Measurements from ENCODE around the gene BNC2.
A peak's percentile ranks its signal among the peaks of the same experiment; 100 is the strongest.

The BNC2 gene

DNA sequence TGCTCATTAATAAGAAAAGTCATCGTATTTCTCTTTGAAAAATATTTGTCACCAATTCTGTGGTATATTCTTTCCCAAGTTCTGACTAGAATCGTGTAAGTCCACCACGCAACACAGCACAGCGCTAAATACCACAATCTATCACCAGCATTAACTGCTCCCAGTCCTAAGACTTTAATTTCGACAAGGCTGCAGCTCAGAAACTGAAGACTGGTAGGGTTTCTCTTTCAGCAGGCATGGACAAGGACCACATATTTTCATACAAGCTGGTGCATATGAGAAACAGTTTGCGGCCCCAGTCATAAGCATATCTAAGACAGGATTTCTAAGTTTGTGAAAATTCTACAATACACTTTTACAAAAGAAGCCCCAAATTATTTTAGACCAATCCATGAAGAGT is 24.1 kb downstream of the BNC2 start:
- DNase-seq (ENCODE audit: low read depth): no peak
- TF ChIP-seq, protein P1, sequence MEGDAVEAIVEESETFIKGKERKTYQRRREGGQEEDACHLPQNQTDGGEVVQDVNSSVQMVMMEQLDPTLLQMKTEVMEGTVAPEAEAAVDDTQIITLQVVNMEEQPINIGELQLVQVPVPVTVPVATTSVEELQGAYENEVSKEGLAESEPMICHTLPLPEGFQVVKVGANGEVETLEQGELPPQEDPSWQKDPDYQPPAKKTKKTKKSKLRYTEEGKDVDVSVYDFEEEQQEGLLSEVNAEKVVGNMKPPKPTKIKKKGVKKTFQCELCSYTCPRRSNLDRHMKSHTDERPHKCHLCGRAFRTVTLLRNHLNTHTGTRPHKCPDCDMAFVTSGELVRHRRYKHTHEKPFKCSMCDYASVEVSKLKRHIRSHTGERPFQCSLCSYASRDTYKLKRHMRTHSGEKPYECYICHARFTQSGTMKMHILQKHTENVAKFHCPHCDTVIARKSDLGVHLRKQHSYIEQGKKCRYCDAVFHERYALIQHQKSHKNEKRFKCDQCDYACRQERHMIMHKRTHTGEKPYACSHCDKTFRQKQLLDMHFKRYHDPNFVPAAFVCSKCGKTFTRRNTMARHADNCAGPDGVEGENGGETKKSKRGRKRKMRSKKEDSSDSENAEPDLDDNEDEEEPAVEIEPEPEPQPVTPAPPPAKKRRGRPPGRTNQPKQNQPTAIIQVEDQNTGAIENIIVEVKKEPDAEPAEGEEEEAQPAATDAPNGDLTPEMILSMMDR (IDR thresholded peaks at IDR 0.05; ENCODE audit: low read depth, low read length, missing control alignments): no peak
- in situ Hi-C loops (cut with HindIII; ENCODE audit: low sequenced_read_pairs): no loop called here
- no peak overlapping the region for H3K4me3 ChIP-seq (ENCODE audit: low read depth, low read length)

- H3K4me3 ChIP-seq (ENCODE audit: low read depth, low read length): no peak overlapping the region
- TF ChIP-seq, protein P1 (IDR thresholded peaks at IDR 0.05; ENCODE audit: low read depth, low read length, missing control alignments): no peak
- in situ Hi-C loops (cut with HindIII; ENCODE audit: low sequenced_read_pairs): no loop called here
- no peak for DNase-seq (ENCODE audit: low read depth)
These were observed 35.7 kb downstream of the BNC2 start for GRCh38 chr9:16834817-16835216.

- no peak for DNase-seq (ENCODE audit: low read depth)
- no peak overlapping the region for H3K4me3 ChIP-seq (ENCODE audit: low read depth, low read length)
- TF ChIP-seq, protein P1 (IDR thresholded peaks at IDR 0.05; ENCODE audit: low read depth, low read length, missing control alignments): no peak
- in situ Hi-C loops (cut with HindIII; ENCODE audit: low sequenced_read_pairs): no loop called here
These were observed 37.1 kb downstream of the BNC2 start for GRCh38 chr9:16833296-16833835.

DNA sequence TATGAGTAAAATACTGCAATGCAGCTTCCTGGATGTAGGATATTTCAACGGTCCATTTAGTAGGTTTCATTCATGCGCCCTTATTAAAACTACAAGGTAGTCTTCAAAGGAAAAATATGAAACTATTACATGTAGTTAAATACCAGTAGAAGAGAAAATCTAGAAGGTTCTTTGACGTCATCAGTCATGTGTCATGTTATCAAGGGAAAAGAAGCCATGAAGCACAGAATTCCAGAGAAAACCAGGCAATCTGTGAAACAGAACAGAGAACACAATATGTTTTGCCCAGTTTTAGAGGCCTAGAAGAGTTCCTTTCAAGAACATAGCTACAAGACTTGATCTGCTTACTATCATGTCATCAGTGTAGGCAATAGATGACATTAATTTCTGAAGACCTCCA is 38.4 kb downstream of the BNC2 start:
- in situ Hi-C loops (cut with HindIII; ENCODE audit: low sequenced_read_pairs): no loop called here
- TF ChIP-seq, protein P1 (IDR thresholded peaks at IDR 0.05; ENCODE audit: low read depth, low read length, missing control alignments): no peak
- H3K4me3 ChIP-seq (ENCODE audit: low read depth, low read length): no peak overlapping the region
- DNase-seq (ENCODE audit: low read depth): no peak

DNA sequence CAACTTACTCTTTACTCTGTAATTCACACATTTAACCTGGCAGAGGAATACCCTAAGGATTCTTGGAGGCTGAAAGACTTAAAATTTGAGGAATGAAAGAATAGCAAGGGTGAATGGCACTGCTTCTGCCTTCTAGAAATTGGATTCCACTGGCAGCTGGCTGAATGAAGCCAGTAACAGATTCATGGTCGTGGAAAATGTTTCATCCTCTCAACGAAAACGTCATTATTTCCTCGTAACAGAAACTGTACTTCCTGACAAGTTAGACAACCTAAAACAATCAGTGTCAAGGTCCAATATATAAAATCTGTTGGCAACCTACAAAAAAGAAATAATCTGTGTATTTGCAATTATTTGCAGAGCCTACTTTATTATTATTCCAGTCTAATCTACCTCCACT is 39.7 kb downstream of the BNC2 start:
- in situ Hi-C loops (cut with HindIII; ENCODE audit: low sequenced_read_pairs): no loop called here
- no peak overlapping the region for H3K4me3 ChIP-seq (ENCODE audit: low read depth, low read length)
- DNase-seq (ENCODE audit: low read depth): no peak
- TF ChIP-seq, protein P1 (IDR thresholded peaks at IDR 0.05; ENCODE audit: low read depth, low read length, missing control alignments): no peak

DNA sequence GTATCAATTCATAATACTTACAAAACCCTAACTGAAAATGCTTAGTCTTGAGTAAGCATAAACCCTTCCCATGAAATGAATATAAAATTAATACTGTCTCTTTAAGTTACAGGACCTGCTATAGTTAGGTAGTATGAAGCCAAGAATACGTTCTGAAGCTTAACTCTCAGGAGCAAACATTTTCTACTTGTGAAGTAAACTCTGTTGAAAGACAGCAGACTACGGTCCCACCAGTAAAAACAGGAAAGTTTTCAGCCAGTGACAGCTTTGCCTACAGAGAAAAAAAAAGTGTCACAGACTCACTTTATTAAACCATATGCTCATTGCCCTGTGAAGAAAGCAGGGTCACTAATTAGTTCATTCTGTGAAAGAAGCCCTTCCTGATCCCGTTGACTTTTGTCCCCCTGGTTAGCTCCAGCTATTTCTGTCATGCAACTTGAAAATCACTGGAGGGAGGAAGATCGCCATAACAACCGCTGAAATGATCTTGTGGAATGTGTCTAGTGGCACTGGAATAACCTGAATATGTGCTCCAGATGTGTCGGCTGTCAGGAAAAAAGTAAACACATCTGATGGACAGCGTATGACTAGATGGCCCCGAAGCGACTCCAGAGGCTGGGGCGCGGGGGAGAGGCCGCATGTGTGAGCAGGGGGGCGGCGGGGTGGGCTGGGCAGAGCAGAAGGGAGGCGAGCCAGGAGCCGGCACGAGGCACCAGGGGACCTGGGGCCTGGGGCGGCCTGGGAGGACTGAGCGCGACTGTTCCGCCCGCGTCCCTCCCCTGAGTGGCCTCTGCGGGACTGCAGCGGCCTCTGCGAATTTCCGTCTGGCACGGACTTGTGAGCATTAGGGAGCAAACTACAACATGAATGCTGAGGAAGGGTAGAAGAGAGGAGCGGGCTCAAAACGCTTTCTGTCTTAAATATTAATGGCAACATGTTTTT is 41.9 kb downstream of the BNC2 start:
- H3K4me3 ChIP-seq (ENCODE audit: low read depth, low read length): peak overlapping the region; percentile 16
- no peak for DNase-seq (ENCODE audit: low read depth)
- TF ChIP-seq, protein P1 (IDR thresholded peaks at IDR 0.05; ENCODE audit: low read depth, low read length, missing control alignments): no peak
- in situ Hi-C loops (cut with HindIII; ENCODE audit: low sequenced_read_pairs): no loop called here
